ENCODE data around the gene PDK1.

GRCh38 chr2:172539767-172540166 is 16.1 kb upstream of the PDK1 start:
- TF ChIP-seq CTCF (IDR thresholded peaks at IDR 0.05) (no peak), POLR2A (IDR thresholded peaks at IDR 0.05) (no peak)
